OCI-LY7 (cell line): ENCODE measurements around the gene CNTN1. TPM values are rescaled to one million over a fixed set of nuclear protein-coding genes. Genes with fewer than 3 reads are reported as not detected.

Source experiments
- BruUV-seq: library from RNA; stranded (reverse); fragments of 400-500 nt; replicated peaks from 2 replicates; lab custom pipeline; 2021; lab: Mats Ljungman, UMichigan
- CTCF ChIA-PET: fragments of 300-600 bp; sonication (Branson Sonifier 250); formaldehyde crosslinking; loops from one replicate; lab custom pipeline; 2022; ENCODE audit warnings: antibody characterized with exemption; ENCODE audit not compliant: unreplicated experiment; lab: Charles Lee
- POLR2A ChIA-PET: fragments of 300-600 bp; sonication (Branson Sonifier 250); formaldehyde crosslinking; loops from one replicate; lab custom pipeline; 2022; ENCODE audit warnings: antibody characterized with exemption; lab: Charles Lee
- DNase-seq: peaks from one replicate; pipeline ENCODE4 v3.0.0-alpha.2; 2015; ENCODE audit warnings: low spot score
- H2AFZ ChIP-seq: fragments of 200-600 bp; sonication (generic), shearing (Covaris generic); 2 replicates; pipeline ENCODE4 v1.6.1; 2014; ENCODE audit warnings: mild to moderate bottlenecking, antibody characterized with exemption, low read length, moderate library complexity
- H3K27ac ChIP-seq: fragments of 200-600 bp; sonication (generic); 2 replicates; pipeline ENCODE4 v1.5.1; 2014; ENCODE audit warnings: mixed run types, low read depth, mild to moderate bottlenecking, moderate library complexity, low read length, inconsistent platforms; ENCODE audit not compliant: poor library complexity, severe bottlenecking
- H3K36me3 ChIP-seq: fragments of 200-600 bp; sonication (generic); 2 replicates; pipeline ENCODE4 v1.6.1; 2014; ENCODE audit warnings: mild to moderate bottlenecking, antibody characterized with exemption, low read length, moderate library complexity, mixed read lengths; ENCODE audit not compliant: insufficient read depth
- H3K4me1 ChIP-seq: fragments of 200-600 bp; sonication (generic); 2 replicates; pipeline ENCODE4 v1.5.1; 2014; ENCODE audit warnings: mild to moderate bottlenecking, low read length; ENCODE audit not compliant: insufficient read depth, poor library complexity, severe bottlenecking
- H3K4me2 ChIP-seq: fragments of 200-600 bp; sonication (generic); 2 replicates; pipeline ENCODE4 v1.6.1; 2014; ENCODE audit warnings: mild to moderate bottlenecking, low read length
- H3K4me3 ChIP-seq: fragments of 200-600 bp; sonication (generic); 2 replicates; pipeline ENCODE4 v1.5.1; 2014; ENCODE audit warnings: mild to moderate bottlenecking, low read depth, low read length; ENCODE audit not compliant: poor library complexity, severe bottlenecking
- H3K79me2 ChIP-seq: fragments of 200-600 bp; sonication (generic); 2 replicates; pipeline ENCODE4 v1.6.1; 2016; ENCODE audit warnings: low read depth, mild to moderate bottlenecking, low read length, moderate library complexity, mixed read lengths; ENCODE audit not compliant: insufficient read depth
- H3K9me2 ChIP-seq: fragments of 200-600 bp; sonication (generic); 2 replicates; pipeline ENCODE4 v1.6.1; 2016; ENCODE audit warnings: mild to moderate bottlenecking, low read length, mixed read lengths; ENCODE audit not compliant: insufficient read depth
- H3K9me3 ChIP-seq: fragments of 200-600 bp; sonication (generic); 2 replicates; pipeline ENCODE4 v1.6.1; 2014; ENCODE audit warnings: mild to moderate bottlenecking, mixed run types, low read length, mixed read lengths
- H4K20me1 ChIP-seq: fragments of 200-600 bp; sonication (generic); 2 replicates; pipeline ENCODE4 v1.6.1; 2014; ENCODE audit warnings: mild to moderate bottlenecking, antibody characterized with exemption, low read length, moderate library complexity, mixed read lengths; ENCODE audit not compliant: insufficient read depth
- CTCF ChIP-seq: fragments of 200-600 bp; sonication (generic); conservative IDR thresholded peaks from 2 replicates; pipeline ENCODE4 v1.5.1; 2014; ENCODE audit warnings: mild to moderate bottlenecking, antibody characterized with exemption, low read length, moderate library complexity, mixed read lengths
- EZH2phosphoT487 ChIP-seq: fragments of 200-600 bp; sonication (generic); IDR thresholded peaks from 2 replicates; pipeline ENCODE4 v1.6.1; 2018; ENCODE audit warnings: low read depth, borderline replicate concordance, mild to moderate bottlenecking, mixed run types, antibody characterized with exemption, low read length, moderate library complexity, mixed read lengths
- intact Hi-C: fragments of 100-400 bp; cut with micrococcal nuclease; formaldehyde crosslinking; loops from one replicate; pipeline ENCODE4 v1.10.0; 2022; ENCODE audit not compliant: unreplicated experiment
- total RNA-seq, 2 experiments: library from RNA; depleted of rRNA in 1 of 2; stranded (reverse); fragments of >200 nt in 1 of 2; shearing (Covaris generic) in 1 of 2; gene quantifications; 2 replicates each; pipeline ENCODE4 v1.2.3, GENCODE V29; 2014 to 2022

CNTN1 gene
- total RNA-seq, 2 experiments from 2014 or later = not detected

- Histone ChIP-seq H3K9me3 (no peaks in the 10 kb centered on the region), H4K20me1 (no peaks in the 10 kb centered on the region), H3K4me2 (no peak overlapping the region), H3K79me2 (no peaks in the 10 kb centered on the region), H3K27ac (no peak overlapping the region), H3K9me2 (no peaks in the 10 kb centered on the region), H3K4me3 (no peak overlapping the region), H3K4me1 (no peaks in the 10 kb centered on the region), H3K36me3 (no peaks in the 10 kb centered on the region), H2AFZ (no peak overlapping the region)
- TF ChIP-seq EZH2phosphoT487 (no peak), CTCF (no peak)
- BruUV-seq = no TSS peak
- POLR2A ChIA-PET = interaction anchor here (0.6 kb wide), 2 partner anchors 223 to 761 kb away, joined by 3 to 6 read pairs; no protein-coding TSS in a partner anchor
- CTCF ChIA-PET = no interaction called here
- no peak for DNase-seq
- intact Hi-C loops = no loop called here
These were observed 43.7 kb upstream of the CNTN1 start for GRCh38 chr12:40648519-40648918.

- no TSS peak for BruUV-seq
- H3K4me1 ChIP-seq = no peaks in the 10 kb centered on the region
- no peak for DNase-seq
- no peaks in the 10 kb centered on the region for H4K20me1 ChIP-seq
- CTCF ChIA-PET = no interaction called here
- H3K4me3 ChIP-seq = no peak overlapping the region
- H3K9me2 ChIP-seq = no peaks in the 10 kb centered on the region
- no peak overlapping the region for H3K4me2 ChIP-seq
- POLR2A ChIA-PET = no interaction called here
- no peaks in the 10 kb centered on the region for H3K79me2 ChIP-seq
- no peak overlapping the region for H3K27ac ChIP-seq
- intact Hi-C loops = no loop called here
- no peaks in the 10 kb centered on the region for H3K36me3 ChIP-seq
- TF ChIP-seq CTCF (no peak), EZH2phosphoT487 (no peak)
- H3K9me3 ChIP-seq = no peaks in the 10 kb centered on the region
- H2AFZ ChIP-seq = no peak overlapping the region
These were observed 42.1 kb upstream of the CNTN1 start for GRCh38 chr12:40650038-40650704.

GRCh38 chr12:40655451-40655850 is 36.8 kb upstream of the CNTN1 start:
- Histone ChIP-seq H3K27ac (no peak overlapping the region), H3K4me3 (no peak overlapping the region), H3K9me3 (no peaks in the 10 kb centered on the region), H2AFZ (no peak overlapping the region), H3K36me3 (no peaks in the 10 kb centered on the region), H3K4me2 (no peak overlapping the region), H3K79me2 (no peaks in the 10 kb centered on the region), H4K20me1 (no peaks in the 10 kb centered on the region), H3K9me2 (no peaks in the 10 kb centered on the region), H3K4me1 (no peaks in the 10 kb centered on the region)
- TF ChIP-seq CTCF (no peak), EZH2phosphoT487 (no peak)
- intact Hi-C loops = no loop called here
- no TSS peak for BruUV-seq
- ChIA-PET CTCF (no interaction called here), POLR2A (no interaction called here)
- no peak for DNase-seq
